NK-92 (cell line): ENCODE data around the gene CELF4.

ENCODE experiments used
- DNase-seq: peaks from one replicate; lab custom pipeline; 2025; ENCODE audit not compliant: unreplicated experiment; lab: John Stamatoyannopoulos, UW

CELF4 gene

DNA sequence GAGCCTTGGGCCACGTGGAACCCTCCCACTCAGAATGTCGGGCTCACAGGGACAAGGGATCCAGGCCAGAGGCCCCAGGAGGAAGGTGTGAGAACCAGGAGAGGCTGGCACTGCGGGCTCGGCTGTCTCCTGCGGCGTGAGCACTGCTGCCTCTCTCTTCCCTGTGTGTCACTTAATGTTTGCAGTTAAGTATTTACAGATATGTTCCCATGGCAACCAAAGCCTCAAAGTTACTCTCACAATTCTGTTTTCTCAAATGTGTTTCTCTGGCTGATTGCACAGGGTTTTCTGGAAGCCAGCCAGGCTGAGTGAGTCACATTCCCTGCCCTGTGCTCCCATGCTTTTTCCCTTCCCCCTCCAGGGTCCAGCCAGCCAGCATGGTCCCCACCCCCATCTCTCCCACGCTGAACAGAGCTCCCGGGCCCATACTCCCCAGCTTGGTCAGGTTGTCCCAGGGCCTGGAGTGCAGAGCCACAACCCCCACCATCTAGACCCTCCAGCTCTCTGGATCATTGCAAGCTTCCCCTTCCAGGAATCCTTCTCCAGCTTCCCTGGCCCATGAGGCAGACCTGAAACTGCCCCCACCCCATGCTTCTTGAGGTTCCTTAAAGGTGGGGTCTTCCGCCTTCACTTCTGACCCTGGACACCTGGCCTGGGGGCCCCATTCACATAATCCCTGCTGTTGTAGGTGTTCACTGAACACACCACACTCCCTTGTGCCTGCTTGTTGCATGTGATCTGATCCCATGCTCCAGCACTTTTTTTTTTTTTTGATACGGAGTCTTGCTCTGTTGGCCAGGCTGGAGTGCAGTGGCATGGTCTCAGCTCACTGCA, 265.9 kb downstream of the CELF4 start:
- no peak for DNase-seq

- DNase-seq = no peak
These were observed 266.8 kb downstream of the CELF4 start for GRCh38 chr18:37298816-37299215.

- no peak for DNase-seq
These were observed 268.5 kb downstream of the CELF4 start for GRCh38 chr18:37297106-37297505.

DNA sequence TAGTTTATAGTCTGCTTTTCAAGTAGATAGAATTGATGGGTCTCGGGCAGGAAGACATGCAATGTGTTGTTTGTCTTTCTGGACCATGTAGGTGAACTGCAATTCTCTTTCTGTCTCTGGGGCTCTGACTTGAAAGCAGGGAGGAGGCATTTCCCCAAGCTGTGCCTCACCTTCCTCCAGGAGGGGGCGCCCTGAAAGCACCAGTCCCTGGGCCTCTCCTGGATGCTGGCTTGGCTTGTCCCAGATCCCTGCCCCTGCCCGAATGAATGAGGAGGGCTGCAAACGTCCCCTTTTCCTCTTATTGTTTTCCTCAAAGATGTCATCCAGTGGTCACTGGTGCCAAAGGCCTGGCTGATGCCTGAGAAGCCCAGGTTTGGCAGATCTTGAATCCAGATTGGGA, 270.6 kb downstream of the CELF4 start:
- DNase-seq = no peak

DNA sequence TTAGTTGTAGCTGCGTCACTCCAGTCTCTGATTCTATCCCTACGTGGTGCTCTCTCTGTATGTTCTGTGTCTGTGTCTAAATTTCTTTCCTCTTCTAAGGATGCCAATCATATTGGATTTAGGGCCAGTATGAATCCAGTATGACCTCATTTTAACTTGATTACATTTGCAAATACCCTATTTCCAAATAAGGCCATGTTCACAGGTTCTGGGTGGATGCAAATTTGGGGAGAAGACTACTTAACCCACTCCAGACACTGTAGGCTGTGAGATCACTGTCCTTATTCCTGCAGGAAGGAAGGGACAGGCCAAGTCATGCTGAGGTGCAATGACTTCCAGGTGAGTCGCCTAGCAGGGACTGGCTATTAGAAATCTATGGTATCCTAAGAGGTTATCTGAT, 272.2 kb downstream of the CELF4 start:
- no peak for DNase-seq

- no peak for DNase-seq
These were observed 276.2 kb downstream of the CELF4 start for GRCh38 chr18:37289423-37289822.

- no peak for DNase-seq
These were observed 278.0 kb downstream of the CELF4 start for GRCh38 chr18:37287601-37288000.

DNA sequence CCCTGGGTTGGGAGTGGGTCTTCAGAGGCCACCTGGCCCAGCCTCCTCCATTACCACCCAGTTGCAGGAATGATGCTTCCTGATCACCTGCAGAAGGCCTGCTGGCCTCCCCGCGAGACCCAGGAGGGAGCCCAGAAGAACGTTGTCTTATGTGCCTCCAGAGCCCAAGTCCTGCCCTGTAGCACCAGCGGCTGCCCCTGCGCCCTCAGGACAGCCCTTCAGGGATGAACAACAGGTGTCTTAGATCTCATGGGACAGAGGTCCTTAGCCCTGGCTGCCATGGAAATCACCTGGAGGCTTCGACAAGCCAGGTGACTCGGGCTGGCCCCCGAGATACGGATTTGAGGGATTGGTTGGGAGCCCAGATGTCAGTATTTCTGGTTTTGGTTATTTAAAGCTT, 278.8 kb downstream of the CELF4 start:
- no peak for DNase-seq

DNA sequence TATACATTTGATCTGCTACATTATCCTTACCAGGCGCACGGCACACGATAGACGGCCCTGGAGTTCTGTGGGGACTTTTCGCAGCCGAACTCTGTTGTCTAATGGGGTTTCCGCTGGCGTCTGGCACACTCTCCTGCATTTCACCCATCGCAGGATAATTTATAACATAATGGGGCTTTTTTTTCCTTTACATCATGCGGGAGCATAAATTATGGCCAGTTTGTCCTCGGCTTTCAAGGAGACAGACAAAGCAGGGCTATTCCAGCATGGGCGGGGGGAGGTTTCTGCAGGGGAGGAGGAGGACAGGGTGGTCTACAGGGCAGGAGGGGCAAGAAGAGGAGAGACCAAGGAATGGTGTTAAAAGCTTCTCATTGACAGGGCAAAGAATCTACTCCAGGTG, 279.8 kb downstream of the CELF4 start:
- no peak for DNase-seq

DNA sequence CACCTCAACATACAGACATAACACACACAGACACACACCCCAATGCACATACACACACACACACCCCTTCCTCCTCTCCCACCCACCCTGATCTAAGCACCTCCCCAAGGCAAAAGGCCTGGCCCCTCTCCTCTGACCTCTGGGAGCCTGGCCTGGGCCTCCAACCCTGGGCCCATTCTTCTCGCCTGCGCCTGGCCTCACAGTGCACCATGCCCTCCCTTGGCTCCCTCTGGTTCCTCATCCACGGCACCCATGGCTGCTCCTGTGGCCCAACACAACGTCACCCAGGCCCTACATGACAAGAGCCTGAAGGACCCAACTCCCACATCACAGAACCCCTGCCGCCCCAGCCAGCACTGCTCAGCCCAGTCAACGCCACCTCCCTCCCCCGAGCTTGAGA, 281.3 kb downstream of the CELF4 start:
- no peak for DNase-seq

DNA sequence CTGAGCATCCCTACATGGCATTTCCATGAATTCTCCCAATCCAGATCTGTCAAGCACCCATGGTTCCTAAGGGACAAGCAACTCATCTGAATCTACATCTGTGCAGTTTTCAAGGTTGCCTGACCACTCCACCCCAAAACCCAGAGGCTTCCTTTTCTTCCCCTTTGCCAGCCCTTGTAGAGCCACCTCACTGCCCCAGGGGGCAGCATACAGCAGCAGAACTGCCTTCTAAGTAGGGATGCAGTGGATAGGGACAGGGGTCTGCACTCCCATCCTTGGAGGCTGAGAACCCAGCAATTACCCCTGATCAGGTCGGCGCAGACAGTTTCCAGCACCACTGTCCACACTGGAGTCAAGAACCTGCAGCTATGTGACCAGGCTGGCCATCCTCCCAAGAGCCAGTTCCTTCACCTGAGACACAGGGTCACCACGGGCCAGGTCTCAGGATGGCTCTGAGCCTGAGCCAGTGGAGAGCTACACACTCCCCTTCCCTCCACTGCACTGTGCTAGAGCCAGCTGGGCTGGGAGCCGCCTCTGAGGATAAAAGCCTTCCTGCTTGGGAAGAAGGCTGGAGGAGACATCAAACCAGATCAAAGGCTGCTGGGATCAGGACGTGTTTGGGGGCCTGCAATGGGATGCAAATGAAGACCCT, 283.1 kb downstream of the CELF4 start:
- no peak for DNase-seq

- no peak for DNase-seq
These were observed 284.8 kb downstream of the CELF4 start for GRCh38 chr18:37280701-37281393.

- no peak for DNase-seq
These were observed 287.8 kb downstream of the CELF4 start for GRCh38 chr18:37277804-37278203.

- DNase-seq = no peak
These were observed 289.3 kb downstream of the CELF4 start for GRCh38 chr18:37276111-37276890.

GRCh38 chr18:37275237-37275741, 290.3 kb downstream of the CELF4 start:
- DNase-seq = no peak

GRCh38 chr18:37274309-37275236, 291.0 kb downstream of the CELF4 start:
- DNase-seq = no peak

GRCh38 chr18:37272841-37273240, 292.8 kb downstream of the CELF4 start:
- no peak for DNase-seq

DNA sequence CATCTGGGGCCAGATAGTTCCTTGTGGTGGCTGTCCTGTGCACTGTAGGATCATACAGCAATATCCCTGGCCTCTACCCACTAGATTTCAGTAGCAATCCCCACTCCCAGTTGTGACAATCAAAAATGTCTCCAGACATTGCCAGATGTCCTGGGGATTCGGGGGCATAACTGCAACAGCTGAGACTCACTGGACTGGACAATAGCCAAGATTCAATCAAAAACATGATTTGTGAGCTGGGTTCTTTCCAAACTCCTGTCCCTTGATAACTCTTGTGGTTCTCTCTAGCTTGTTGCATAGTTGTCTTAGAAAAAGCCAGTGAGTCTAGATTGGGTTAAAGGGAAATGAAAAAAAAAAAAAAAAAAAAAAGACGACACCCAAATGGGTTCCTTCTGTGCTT, 293.4 kb downstream of the CELF4 start:
- DNase-seq = no peak

DNA sequence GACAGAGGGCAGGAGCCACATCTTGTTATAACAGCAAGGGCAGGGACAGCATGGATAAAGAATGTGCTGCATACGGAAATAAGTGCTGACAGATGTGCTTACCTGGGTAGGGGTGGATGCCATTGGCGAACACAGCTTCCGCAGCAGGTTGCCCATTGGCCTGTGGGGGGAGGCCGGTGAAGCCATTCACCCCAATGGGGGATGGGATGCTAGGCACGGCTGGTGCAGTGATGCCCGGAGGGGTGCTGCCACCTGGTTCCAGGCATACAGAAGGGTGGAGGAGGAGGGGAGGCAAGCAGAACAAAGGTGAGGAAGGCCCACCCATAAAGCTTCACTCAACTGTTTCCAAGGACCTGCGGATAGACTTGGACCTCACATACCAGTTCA, 294.9 kb downstream of the CELF4 start:
- DNase-seq = no peak

DNA sequence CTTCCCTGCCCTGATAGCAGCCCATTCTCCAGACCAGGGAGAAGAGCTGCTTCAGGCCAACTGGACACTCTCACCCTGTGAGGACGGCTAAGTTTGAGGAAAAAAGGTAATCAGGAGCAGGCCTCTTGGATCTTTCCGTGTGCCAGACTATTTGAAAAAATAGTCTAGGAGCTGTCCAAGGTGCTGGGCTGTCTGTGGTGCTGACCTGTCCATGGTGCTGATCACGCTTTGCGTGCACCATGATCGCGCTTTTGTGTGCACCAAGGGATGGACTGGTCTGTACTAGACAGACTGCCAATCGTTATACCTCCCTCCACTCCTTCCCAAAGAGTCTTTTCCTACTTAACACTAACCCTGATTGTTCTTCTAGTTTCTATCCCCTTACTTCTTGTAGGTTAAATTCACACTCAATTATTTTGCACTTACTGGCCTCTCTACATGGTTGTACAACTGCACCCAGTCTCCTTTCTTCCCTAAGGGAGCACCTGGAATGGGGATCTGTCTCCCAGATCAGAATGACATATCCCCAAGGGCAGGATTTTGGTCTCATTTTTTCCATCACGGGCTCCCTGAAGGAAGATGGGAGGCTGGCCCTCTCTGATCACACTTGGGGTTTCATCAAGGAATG, 295.4 kb downstream of the CELF4 start:
- no peak for DNase-seq
